Uterus (tissue), 4 donors: ENCODE measurements around the gene PTK7. TPM values are rescaled to one million over a fixed set of nuclear protein-coding genes. Genes with fewer than 3 reads are reported as not detected.

Experiments
- DNase-seq, 2 donors: peaks; one replicate each; pipeline ENCODE4 v3.0.0-alpha.2; 2019 to 2020
- H3K27ac ChIP-seq, 2 donors: fragments of 200-600 bp; sonication (generic); 1 replicate in 1 of 2; 2 replicates in 1 of 2; pipeline ENCODE4 v1.5.1; 2016 to 2018
- H3K27me3 ChIP-seq, 2 donors: fragments of 200-600 bp; sonication (generic); one replicate each; pipeline ENCODE4 v1.5.1; 2018 to 2019; ENCODE audit warnings: control low read depth in 1 of 2
- H3K36me3 ChIP-seq, 2 donors: fragments of 200-600 bp; sonication (generic); one replicate each; pipeline ENCODE4 v1.5.1; 2019; ENCODE audit warnings: control low read depth in 1 of 2
- H3K4me1 ChIP-seq, 2 donors: fragments of 200-600 bp; sonication (generic); one replicate each; pipeline ENCODE4 v1.5.1; 2018 to 2019; ENCODE audit warnings: control low read depth in 1 of 2
- H3K4me3 ChIP-seq, 2 donors: fragments of 200-600 bp; sonication (generic); 1 replicate in 1 of 2; 2 replicates in 1 of 2; pipeline ENCODE4 v1.5.1; 2018 to 2019; ENCODE audit warnings: mild to moderate bottlenecking in 1 of 2
- H3K9me3 ChIP-seq, 2 donors: fragments of 200-600 bp; sonication (generic); one replicate each; pipeline ENCODE4 v1.5.1; 2019; ENCODE audit warnings: control low read depth in 1 of 2
- POLR2A ChIP-seq, 2 donors: fragments of 450-650 bp; IDR thresholded peaks; one replicate each; pipeline ENCODE4 v1.6.1; 2016; ENCODE audit warnings: antibody characterized with exemption in 2 of 2, mild to moderate bottlenecking in 1 of 2, moderate library complexity in 1 of 2
- intact Hi-C: fragments of 100-400 bp; cut with DNase I; formaldehyde crosslinking; loops from one replicate; pipeline ENCODE4 v1.15.1; 2023; ENCODE audit warnings: low total_unique reads
- total RNA-seq, 4 donors: library from RNA; depleted of rRNA in 3 of 4; stranded (reverse); fragments of >200 nt in 3 of 4; gene quantifications; one replicate each; pipeline versions ENCODE4 v1.1.0 to v1.2.4, GENCODE V29; 2014 to 2023
- TF ChIP-seq, protein P1 (sequence below), 4 experiments: fragments of 200-600 bp in 2 of 4; fragments of 450-650 bp in 2 of 4; sonication (generic) in 2 of 4; IDR thresholded peaks; one replicate each; pipeline ENCODE4 v1.5.1; 2016 to 2019; ENCODE audit warnings: antibody characterized with exemption in 4 of 4, mild to moderate bottlenecking in 2 of 4, moderate library complexity in 1 of 4
- donor health status: DM: yes; HTN: yes; CAD: no.

The PTK7 gene
- total RNA-seq, 4 donors from 2014 or later = 53.8 to 247 (median 153) TPM

GRCh38 chr6:43120944-43121913 is 45.1 kb downstream of the PTK7 start:
- peaks cover 4 to 22% of the 10 kb centered on the region in 2 donors for H3K4me1 ChIP-seq
- H3K36me3 ChIP-seq = no peaks in the 10 kb centered on the region
- peak overlapping the region; percentile 78 to 86 for H3K27ac ChIP-seq
- intact Hi-C loops = loop anchor here (10.0 kb wide), 1 partner anchor 46 kb away; the partner anchor contains the start of gene PTK7
- H3K9me3 ChIP-seq = no peaks in the 10 kb centered on the region
- TF ChIP-seq, protein P1, sequence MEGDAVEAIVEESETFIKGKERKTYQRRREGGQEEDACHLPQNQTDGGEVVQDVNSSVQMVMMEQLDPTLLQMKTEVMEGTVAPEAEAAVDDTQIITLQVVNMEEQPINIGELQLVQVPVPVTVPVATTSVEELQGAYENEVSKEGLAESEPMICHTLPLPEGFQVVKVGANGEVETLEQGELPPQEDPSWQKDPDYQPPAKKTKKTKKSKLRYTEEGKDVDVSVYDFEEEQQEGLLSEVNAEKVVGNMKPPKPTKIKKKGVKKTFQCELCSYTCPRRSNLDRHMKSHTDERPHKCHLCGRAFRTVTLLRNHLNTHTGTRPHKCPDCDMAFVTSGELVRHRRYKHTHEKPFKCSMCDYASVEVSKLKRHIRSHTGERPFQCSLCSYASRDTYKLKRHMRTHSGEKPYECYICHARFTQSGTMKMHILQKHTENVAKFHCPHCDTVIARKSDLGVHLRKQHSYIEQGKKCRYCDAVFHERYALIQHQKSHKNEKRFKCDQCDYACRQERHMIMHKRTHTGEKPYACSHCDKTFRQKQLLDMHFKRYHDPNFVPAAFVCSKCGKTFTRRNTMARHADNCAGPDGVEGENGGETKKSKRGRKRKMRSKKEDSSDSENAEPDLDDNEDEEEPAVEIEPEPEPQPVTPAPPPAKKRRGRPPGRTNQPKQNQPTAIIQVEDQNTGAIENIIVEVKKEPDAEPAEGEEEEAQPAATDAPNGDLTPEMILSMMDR (IDR thresholded peaks at IDR 0.05) = peak in 1 of 4 experiments; percentile 10
- no peak for TF ChIP-seq POLR2A (IDR thresholded peaks at IDR 0.05)
- H3K27me3 ChIP-seq = no peaks in the 10 kb centered on the region
- no peak overlapping the region for H3K4me3 ChIP-seq
- peak; percentile 84 to 93 for DNase-seq

GRCh38 chr6:43122146-43122545 is 46.0 kb downstream of the PTK7 start:
- Histone ChIP-seq H3K4me1 (peaks cover 4 to 22% of the 10 kb centered on the region in 2 donors), H3K4me3 (no peak overlapping the region), H3K9me3 (no peaks in the 10 kb centered on the region), H3K27me3 (no peaks in the 10 kb centered on the region), H3K36me3 (no peaks in the 10 kb centered on the region), H3K27ac (peak overlapping the region; percentile 78 to 86)
- intact Hi-C loops = loop anchor here (10.0 kb wide), 1 partner anchor 47 kb away; the partner anchor contains the start of gene PTK7
- DNase-seq = no peak
- TF ChIP-seq, protein P1 (IDR thresholded peaks at IDR 0.05) = no peak
- TF ChIP-seq POLR2A (IDR thresholded peaks at IDR 0.05) = no peak

DNA sequence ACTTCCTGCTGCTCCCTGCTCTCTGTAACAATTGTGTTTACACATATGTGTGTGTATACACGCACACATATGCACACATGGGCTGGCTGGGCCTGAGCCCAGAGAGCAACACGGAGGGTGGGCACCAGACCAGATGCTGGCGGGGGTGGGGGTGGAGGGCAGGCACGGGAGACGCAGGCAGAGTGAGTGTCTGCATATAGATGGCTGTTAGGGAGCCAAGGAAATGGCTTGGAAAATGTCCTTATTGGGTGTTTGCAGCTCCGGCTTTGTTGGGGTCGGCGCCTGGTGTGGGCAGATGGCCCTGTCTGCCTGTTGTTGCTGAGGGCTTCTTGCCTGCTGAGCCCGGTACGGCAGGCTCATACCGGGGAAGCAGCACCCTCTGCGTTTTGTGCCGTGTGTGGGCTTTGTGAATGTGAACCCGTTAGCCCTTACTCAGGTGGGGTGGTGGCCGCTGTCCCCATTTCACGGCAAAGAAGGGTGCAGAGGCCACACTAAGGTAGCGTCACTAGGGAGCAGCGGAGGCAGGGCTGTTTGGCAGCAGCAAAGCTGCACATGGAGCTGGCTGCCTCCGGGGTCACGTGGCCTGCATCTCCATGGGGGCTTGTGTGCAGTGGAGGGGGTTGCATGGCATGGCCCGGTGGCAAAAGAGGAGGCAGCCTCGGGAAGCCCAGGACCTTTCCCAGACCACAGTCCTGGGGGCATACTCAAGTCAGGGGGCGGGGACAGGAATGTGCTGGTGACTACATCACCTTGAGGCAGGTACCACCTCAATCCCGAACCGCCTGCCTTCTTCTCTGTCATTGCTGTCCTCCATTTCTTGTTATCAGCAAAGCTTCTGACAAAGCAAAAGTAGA is 47.6 kb downstream of the PTK7 start:
- no peaks in the 10 kb centered on the region for H3K36me3 ChIP-seq
- peak overlapping the region; percentile 78 to 86 for H3K27ac ChIP-seq
- intact Hi-C loops = loop anchor here (10.0 kb wide), 1 partner anchor 49 kb away; the partner anchor contains the start of gene PTK7
- no peaks in the 10 kb centered on the region for H3K27me3 ChIP-seq
- peaks cover 4 to 26% of the 10 kb centered on the region in 2 donors for H3K4me1 ChIP-seq
- TF ChIP-seq POLR2A (IDR thresholded peaks at IDR 0.05) = no peak
- TF ChIP-seq, protein P1 (IDR thresholded peaks at IDR 0.05) = no peak
- no peak for DNase-seq
- no peak overlapping the region for H3K4me3 ChIP-seq
- H3K9me3 ChIP-seq = no peaks in the 10 kb centered on the region

DNA sequence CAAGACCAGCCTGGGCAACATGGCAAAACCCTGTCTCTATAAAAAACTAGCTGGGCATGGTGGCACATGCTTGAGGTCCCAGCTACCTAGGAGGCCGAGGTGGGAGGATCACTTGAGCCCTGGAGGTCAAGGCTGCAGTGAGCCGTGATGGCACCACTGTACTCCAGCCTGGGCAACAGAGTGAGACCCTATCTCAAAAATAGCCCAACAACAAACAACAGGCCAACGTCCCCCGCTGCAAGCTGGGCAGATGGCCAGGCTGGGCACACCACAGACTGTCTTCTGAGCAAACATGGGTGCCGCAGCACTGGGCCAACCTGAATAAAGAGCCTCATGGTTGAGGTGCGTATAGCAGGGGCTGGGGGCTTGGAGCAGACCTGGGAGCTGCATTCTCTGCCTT is 48.4 kb downstream of the PTK7 start:
- Histone ChIP-seq H3K9me3 (no peaks in the 10 kb centered on the region), H3K27me3 (no peaks in the 10 kb centered on the region), H3K4me1 (peaks cover 4 to 34% of the 10 kb centered on the region in 2 donors), H3K36me3 (no peaks in the 10 kb centered on the region), H3K4me3 (no peak overlapping the region), H3K27ac (peak overlapping the region; percentile 78 to 86)
- intact Hi-C loops = loop anchor here (10.0 kb wide), 1 partner anchor 50 kb away; the partner anchor contains the start of gene PTK7
- TF ChIP-seq, protein P1 (IDR thresholded peaks at IDR 0.05) = no peak
- TF ChIP-seq POLR2A (IDR thresholded peaks at IDR 0.05) = no peak
- DNase-seq = no peak
